H1 (cell line): ENCODE data around the gene GNAQ. TPM values are rescaled to one million over a fixed set of nuclear protein-coding genes. Genes with fewer than 3 reads are reported as not detected.

ENCODE experiments used
- ATF2 ChIP-seq: IDR thresholded peaks from 2 replicates; pipeline ENCODE4 v1.6.1; 2012; ENCODE audit warnings: low read length, inconsistent platforms
- BCL11A ChIP-seq, 2 experiments: IDR thresholded peaks; one replicate each; pipeline ENCODE4 v1.6.1; 2011; ENCODE audit warnings: low read depth in 2 of 2, low read length in 2 of 2, mild to moderate bottlenecking in 2 of 2
- POLR2A ChIP-seq, 2 experiments: IDR thresholded peaks; 1 replicate in 1 of 2; 2 replicates in 1 of 2; pipeline ENCODE4 v1.6.1; 2011; ENCODE audit warnings: low read depth in 2 of 2, low read length in 2 of 2, mild to moderate bottlenecking in 2 of 2; ENCODE audit errors: control extremely low read depth in 1 of 2
- SP4 ChIP-seq: IDR thresholded peaks from 2 replicates; pipeline ENCODE4 v1.6.1; 2012; ENCODE audit warnings: low read length, inconsistent platforms
- TBP ChIP-seq: IDR thresholded peaks from 2 replicates; pipeline ENCODE4 v1.6.1; 2011; ENCODE audit warnings: low read depth, low read length, improper control_type of control experiment
- TCF12 ChIP-seq: IDR thresholded peaks from 2 replicates; pipeline ENCODE4 v1.6.1; 2011; ENCODE audit warnings: low read depth, mild to moderate bottlenecking, low read length
- polyA plus RNA-seq, 7 experiments: library from polyadenylated mRNA; depleted of rRNA in 3 of 7; stranded (reverse) in 5 of 7; unstranded in 2 of 7; fragments of >200 nt in 5 of 7; fragments of 200-250 nt in 2 of 7; gene quantifications; 1 replicate in 5 of 7; 2 replicates in 1 of 7; 4 replicates in 1 of 7; pipeline versions ENCODE4 v1.2.1 to v1.2.3, GENCODE V29; 2011 to 2013; ENCODE audit warnings: missing spikeins in 2 of 7, mixed read lengths in 2 of 7
- total RNA-seq: library from RNA; stranded (reverse); fragmentation: NEBNext Ultra II Directional; extraction: Animal tissue kit (Norgen Biotek cat#: 25700); gene quantifications from 2 replicates; pipeline ENCODE4 v1.2.1, GENCODE V29; 2021

Gene GNAQ
- total and polyA plus RNA-seq, 2 of the 8 experiments (the other 6 are each of a cell fraction or from before 2014, with no cell fraction given), result 22.8 to 63.8 TPM

DNA sequence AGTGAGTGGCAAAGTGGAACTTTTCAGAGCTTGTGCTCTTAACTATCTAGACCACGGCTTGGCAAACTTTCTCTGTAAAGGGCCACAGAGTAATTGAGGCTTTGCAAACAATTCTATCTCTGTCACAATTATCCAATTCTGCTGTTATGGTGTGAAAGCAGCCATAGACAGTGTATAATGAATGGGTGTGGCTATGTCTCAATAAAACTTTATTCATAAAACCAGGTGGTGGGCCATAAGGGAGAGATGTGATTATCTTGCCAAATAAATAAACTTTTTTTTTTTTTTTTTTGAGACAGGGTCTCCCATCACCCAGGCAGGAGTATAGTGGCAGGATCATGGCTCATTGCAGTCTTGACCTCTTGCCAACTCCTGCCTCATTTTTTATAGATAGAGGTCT is 304.8 kb downstream of the GNAQ start (continued):
- TF ChIP-seq SP4 (no peak), TBP (no peak), ATF2 (no peak), BCL11A (IDR thresholded peaks at IDR 0.05; ENCODE audit: low read depth in 2 of 2, low read length in 2 of 2) (no peak), TCF12 (no peak), POLR2A (IDR thresholded peaks at IDR 0.05; ENCODE audit: control extremely low read depth in 1 of 2, low read depth in 2 of 2, low read length in 2 of 2) (no peak)
- TF ChIP-seq, all 59 proteins: peak for 0
